Ammon's horn (tissue), 1 donor: Measurements from ENCODE around the gene SPAG8.

Experiments
- DNase-seq: peaks from one replicate; pipeline ENCODE4 v3.0.0-alpha.2; 2016; ENCODE audit warnings: low spot score

SPAG8 gene

DNA sequence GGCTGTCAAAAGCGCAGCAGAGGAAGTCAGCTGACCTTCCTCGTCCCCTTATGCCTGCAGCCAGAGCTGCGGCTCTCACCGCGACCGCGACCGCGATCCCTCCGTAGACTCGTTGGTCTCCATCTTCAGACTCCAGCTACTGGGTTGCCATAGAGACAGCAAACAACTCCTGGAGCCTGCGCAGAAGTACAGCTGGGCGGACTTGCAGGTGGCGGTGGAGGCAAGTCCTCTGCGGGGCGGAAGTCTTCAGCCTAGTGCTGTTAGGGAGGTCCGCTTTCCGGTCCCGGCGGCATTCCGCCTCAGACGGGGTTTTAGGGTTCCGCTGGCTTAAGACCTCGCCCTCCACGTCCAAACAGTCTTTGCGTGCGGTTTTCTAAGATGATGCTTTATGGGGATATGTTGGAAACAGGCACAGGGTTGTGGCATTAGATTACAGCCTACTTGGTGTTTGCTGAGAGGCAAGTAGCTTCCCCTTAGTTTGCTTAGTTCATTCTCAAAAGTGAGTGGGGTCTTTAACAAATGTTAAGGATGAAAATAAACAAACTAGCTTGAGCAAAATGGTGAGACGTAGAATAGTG lies at the start of gene SPAG8:
TSS of gene SPAG8 (minus strand) at position 238 of the 578 bp plus-strand sequence. CDS start at position 123, 115 bp downstream.
- DNase-seq = peak; percentile 98

DNA sequence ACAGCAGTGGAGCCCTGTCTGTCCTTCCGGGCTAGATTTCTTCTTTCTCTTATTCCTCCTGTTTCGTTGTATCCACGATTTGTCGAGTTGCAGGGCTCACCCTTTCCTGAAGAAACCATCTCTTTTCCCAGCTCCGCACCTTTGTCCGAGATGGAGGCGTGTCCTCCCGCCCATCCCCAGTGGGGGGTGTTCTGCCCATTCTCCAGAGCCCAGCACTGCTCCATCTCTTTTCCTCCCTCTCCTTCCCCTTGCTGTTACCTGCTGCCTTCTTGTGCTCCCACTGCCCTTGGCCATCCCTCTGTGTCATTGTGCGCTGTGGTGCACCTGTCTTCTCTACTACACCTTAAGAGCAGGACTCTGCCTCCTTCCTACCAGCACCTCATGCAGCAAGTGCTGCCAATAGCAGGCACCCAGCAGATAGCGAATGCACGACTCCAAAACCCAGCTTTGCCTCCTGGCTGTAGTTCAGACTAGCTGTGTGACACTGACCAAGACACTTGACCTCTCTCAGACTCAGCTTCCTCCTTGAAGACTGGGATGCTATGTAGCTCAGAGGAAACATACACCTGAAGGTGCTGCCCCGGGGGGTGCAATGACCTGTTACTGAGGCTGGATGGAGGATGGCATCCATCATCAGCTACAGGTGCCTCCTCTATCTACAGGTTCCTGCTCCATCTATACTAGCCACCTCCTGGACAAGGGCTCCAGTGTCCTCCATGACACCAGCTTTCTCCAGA lies 49.3 kb upstream of the SPAG8 start:
- DNase-seq = no peak

DNA sequence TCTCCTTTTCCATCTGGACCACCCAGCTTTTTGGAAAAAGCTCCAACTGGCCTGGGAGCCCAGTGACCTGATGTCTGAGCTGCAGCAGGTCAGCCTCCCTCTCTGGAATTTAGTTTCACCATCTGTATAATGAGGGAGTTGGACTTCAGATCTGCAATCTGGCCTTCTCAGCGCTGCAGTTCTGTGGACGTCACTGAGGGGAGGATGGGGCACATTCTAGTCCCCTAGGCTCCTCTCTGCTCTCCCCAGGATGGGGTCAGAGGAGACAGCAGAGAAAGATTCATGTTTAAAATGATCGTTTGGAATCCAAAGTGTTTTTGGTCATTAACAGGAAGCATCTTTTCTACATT lies 47.9 kb upstream of the SPAG8 start:
- peak; percentile 1 for DNase-seq

DNA sequence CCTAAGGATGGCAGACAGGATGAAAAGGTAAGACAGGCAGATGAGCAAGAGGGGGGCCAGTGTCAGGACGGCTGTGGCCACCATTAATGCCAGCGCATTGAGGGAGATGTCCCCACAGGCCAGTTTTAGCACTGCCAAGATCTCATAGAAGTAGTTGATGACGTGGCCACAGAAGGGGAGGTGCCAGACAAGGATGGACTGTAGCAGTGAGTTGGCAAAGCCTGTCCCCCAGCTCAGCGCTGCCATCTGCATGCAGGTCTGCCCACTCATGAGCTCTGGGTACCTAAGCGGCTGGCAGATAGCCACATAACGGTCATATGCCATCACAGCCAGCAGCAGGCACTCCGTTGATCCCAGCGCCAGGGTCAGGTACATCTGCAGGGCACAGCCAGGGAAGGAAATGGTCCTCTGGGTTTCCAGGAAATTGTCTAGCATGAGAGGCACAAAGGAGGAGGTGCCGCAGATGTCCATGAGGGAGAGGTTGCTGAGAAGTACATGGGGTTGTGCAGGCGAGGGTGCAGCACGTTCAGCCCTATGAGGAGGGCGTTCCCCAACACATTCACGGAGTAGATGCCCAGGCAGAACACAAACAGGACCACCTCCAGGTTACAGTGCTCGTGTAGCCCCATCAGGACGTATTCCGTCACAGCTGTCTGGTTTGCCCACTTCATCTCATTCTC lies 47.4 kb upstream of the SPAG8 start:
- DNase-seq = peak; percentile 29

- no peak for DNase-seq
Measured at GRCh38 chr9:35858458-35858857, 46.4 kb upstream of the SPAG8 start.

DNA sequence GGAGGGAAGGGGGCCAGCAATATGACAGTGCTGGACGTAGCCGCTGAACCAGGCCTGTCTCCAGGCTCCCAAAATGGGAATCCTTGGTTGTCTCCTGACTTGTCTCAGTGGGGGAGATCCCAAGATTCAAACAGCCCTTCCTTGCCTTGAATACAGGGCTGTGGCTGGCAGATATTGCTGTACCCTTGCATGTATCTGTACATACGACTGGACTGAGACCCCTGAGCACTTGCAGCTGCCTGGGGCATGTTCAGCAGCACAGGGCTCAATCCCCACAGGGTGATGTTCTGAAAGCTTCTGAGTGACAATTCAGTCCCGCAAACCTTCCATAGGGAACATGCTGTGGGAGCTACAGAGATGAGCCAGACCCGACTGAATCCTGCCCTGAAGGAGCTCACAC lies 44.8 kb upstream of the SPAG8 start:
- DNase-seq = no peak

- DNase-seq = no peak
Measured at GRCh38 chr9:35856206-35856605, 44.1 kb upstream of the SPAG8 start.

- no peak for DNase-seq
Measured at GRCh38 chr9:35854091-35854762, 42.2 kb upstream of the SPAG8 start.

GRCh38 chr9:35852876-35853865 lies 41.1 kb upstream of the SPAG8 start:
- DNase-seq = no peak

DNA sequence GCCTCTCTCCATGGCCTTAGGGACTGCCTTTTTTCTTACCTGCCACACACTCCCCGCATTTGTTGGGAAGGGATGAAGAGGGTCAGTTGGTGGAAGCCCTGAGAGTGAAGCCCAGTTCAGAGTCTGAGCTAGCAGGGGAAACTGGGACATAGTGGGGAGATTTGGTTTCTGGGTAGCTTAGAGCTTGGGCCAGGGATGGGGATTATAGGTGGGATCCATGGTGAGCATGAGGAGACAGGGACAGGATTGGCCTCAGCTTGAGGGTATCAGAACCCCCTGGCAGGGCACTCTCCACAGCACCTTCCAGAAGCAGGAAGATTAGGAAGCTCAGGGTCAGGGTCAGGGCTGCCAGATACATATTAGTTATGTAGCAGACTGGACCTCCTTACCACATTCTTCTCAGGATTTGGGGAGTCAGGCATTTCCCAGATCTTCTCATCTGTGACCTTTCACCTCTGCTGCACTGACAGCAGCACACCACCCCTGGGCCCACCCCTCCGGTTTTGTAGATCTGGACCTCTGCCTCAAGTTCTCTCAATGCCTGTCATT lies 40.3 kb upstream of the SPAG8 start:
- DNase-seq = no peak

GRCh38 chr9:35847792-35848572 lies 35.9 kb upstream of the SPAG8 start:
- DNase-seq = peak; percentile 76

- no peak for DNase-seq
Measured at GRCh38 chr9:35845824-35846771, 34.0 kb upstream of the SPAG8 start.

DNA sequence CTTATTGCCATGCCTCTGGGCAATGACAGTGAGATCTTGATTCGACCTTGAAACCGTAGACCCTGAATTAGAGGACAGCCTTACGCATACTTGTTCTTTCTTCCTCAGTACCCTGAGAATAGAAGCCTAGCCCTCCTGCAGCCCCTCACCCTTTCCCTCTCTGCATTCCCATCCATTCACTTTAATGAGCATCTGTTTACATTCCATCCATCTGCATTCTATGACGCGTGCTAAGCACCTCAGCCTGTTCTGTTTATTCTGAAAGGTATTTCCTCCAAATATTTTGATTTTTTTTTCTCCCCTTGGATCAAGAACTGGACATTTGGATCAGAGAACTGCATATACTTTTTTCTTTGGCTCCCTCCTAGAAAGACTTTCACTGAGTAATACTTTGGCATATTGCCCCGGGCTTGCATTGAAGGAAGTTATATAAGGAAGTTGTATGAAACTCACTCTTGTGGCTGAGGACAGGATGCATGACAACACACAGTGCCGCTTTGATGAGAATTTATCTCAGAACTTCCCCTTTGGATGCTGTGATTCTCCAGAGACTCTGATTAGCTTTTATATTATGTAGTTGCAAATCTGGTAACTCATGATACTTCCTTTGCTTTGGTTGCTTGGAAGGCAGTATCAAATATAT lies 32.7 kb upstream of the SPAG8 start:
- peak; percentile 78 for DNase-seq

DNA sequence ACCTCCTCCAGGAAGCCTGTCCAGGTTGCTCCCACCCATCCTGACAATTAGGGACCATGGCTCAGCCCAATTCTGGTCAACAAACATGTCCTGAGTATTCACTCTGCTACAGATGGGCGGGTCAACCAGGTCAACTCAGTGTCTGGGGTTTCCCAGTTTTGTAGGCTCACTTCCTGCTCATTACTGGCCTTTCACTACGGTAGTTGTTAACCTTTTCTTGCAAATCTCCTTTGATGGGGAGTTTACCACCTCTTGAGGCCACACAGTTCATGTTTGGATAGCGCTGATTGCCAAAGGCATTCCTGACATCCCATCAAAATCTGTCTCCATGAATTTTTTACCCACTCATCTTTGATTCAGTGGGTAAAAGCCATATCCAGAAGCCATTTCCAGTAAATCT lies 30.7 kb upstream of the SPAG8 start:
- DNase-seq = no peak

DNA sequence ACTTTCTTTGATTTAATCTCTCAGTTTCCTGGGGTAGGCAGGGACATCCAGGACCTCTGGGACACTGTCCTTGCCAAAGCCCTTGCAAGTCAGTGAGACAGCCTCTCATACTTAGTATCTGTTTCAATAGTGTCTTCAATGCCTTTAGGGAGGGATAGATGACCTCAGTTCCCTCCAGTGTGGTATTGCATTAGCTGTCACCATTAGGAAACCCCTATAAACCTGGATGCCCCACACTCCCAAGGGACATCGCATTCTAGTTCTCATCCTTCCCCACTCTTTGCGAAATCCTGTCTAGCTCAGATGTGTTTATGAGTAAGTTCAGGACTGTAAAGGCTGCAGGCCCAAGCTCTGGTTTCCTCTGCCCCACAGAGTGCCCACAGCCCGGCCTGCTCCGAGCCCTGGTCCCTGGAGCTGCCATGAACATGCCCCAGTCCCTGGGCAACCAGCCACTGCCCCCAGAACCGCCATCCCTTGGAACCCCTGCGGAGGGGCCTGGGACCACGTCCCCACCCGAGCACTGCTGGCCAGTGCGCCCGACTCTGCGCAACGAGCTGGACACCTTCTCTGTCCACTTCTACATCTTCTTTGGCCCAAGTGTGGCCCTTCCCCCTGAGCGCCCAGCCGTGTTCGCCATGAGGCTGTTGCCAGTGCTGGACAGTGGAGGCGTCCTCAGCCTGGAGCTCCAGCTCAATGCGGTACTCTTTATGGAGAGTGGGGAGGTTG lies 30.1 kb upstream of the SPAG8 start:
- no peak for DNase-seq

GRCh38 chr9:35841645-35841900 lies 29.5 kb upstream of the SPAG8 start:
- no peak for DNase-seq

DNA sequence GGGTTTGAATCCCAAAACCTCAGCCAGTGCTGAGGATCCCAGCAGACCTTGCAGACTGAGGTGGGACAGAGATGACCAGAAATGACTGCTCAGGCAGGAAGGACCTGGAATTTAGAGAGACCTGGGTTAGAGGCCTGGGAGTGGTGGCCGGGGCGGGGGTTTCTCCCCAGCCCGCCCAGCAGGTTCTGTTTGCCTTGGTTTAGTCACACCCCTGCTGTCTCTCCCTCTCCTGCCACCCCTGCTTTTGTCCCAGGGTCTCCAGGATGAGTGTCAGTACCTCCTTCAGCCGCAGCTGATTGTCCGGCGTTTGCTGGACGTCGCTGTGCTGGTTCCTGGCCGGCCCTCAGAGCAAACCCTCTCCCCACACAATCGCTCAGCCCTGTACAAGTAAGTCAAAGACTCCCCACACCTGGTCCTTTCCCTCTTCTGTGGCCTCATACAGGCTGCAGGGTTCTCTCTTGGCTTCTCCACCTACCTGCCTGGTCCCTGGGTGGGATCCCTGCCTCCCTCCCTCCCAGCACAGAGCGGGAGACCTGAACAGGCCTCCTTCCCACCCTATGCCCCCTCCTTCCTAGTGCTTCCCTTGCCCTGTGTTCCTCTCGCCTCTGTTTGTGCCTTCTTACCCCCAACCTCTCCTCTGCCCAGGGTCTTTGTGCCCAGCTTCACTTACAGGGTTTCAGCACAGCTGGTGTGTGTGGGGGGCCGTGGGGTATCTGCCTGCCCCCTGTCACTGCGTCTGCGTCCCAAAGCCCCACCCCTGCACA lies 29.0 kb upstream of the SPAG8 start:
- DNase-seq = no peak

GRCh38 chr9:35839926-35840325 lies 27.9 kb upstream of the SPAG8 start:
- DNase-seq = no peak
